ENCODE data around the gene PTH2. TPM values are rescaled to one million over a fixed set of nuclear protein-coding genes. Genes with fewer than 3 reads are reported as not detected.
"Not testable (repeated sequence)": the region's sequence is repeated elsewhere in the genome, so short reads cannot be mapped to it uniquely, and the experiment has no call there.

Gene PTH2
- not detected for total RNA-seq

- no peak for DNase-seq
These were observed at the start of gene PTH2 for GRCh38 chr19:49423071-49423984. Gene PTH2, minus strand, starts transcription at chr19:49423441. Its CDS starts 102 bp downstream, at chr19:49423339.

- DNase-seq = no peak
These were observed 49.7 kb upstream of the PTH2 start for GRCh38 chr19:49472936-49473335.

DNA sequence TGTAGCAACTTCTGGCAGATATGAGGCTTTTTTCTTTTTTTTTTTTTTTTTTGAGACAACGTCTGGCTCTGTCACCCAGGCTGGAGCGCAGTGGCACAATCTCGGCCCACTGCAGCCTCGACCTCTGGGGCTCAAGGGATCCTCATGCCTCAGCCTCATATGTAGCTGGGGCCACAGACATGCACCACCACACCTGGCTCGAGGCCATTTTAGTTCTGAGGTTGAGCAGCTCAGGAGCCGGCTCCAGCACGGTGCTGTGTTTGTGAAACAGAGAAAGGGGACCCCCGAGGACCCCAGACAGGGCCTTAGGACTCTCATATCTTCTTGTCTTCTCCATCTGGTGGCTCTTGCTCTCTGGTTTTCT, 47.4 kb upstream of the PTH2 start:
- DNase-seq = no peak

GRCh38 chr19:49469828-49470614, 46.8 kb upstream of the PTH2 start:
- DNase-seq = no peak

DNA sequence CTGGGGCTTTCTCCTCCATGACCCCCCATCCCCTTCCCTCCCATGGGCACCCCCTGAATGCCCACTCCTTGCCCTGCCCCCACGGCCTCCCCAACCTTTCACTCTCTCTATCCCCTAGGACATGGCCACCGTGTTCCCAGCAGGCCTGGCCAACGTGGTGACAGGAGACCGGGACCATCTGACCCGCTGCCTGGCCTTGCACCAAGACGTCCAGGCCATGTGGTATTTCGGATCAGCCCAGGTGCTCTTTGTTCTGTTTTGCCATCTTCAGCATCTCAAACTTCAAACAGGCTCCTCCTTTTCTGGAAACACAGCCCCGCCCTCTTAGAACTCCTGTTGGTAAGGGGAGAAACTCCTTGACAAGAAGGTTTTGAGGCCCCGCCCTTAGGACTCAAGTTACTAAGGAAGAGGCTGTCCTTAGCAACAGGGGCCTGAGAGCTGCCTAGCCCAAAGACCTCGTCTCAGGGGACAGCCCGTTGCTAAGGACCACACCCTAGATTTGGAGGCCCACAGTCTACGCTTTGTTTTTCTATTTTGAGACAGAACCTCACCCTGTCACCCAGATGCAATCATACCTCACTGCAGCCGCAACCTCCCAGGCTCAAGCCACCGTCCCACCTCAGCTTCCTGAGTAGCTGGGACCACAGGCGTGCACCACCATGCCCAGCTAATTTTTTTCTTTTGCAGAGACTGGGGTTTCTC, 45.7 kb upstream of the PTH2 start:
- DNase-seq = peak; percentile 93

- DNase-seq = no peak
These were observed 45.0 kb upstream of the PTH2 start for GRCh38 chr19:49468199-49468598.

- no peak for DNase-seq
These were observed 42.1 kb upstream of the PTH2 start for GRCh38 chr19:49465371-49465770.

- DNase-seq = no peak
These were observed 40.9 kb upstream of the PTH2 start for GRCh38 chr19:49463960-49464740.

DNA sequence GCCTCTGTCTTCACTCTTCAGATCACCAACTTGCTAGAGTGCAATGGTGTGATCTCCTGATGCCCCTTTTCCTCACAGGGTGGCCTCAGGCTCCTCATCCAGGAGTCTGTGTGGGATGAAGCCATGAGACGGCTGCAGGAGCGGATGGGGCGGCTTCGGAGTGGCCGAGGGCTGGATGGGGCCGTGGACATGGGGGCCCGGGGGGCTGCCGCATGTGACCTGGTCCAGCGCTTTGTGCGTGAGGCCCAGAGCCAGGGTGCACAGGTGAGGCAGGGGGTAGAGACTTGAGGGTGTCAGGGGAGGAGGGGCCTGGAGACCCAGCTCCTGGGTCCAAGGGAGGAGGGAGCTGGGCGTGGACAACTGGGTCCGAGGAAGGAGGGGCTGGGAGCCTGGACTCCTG, 39.3 kb upstream of the PTH2 start:
- no peak for DNase-seq

GRCh38 chr19:49461656-49462055, 38.4 kb upstream of the PTH2 start:
- no peak for DNase-seq

GRCh38 chr19:49461130-49461529, 37.9 kb upstream of the PTH2 start:
- DNase-seq = not testable (repeated sequence)

DNA sequence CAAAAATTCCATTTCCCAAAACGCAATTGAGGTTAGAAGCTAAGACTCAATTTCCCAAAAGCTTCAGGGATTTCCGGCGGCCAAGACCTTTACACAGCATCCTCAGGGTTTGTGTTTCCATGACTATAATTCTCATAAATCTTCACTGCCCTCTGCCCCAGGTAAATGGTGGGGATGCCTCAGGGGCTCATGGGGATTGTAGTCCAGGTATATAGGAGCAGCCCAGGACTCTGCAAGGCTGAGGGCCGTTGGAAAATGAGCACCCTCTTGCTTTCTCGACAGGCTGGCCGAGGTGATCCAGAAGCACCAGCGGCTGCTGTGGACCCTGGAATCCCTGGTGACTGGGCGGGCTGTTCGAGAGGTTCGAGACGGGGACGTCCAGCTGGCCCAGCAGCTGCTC, 36.1 kb upstream of the PTH2 start:
- DNase-seq = no peak

- no peak for DNase-seq
These were observed 35.3 kb upstream of the PTH2 start for GRCh38 chr19:49458567-49458903.

DNA sequence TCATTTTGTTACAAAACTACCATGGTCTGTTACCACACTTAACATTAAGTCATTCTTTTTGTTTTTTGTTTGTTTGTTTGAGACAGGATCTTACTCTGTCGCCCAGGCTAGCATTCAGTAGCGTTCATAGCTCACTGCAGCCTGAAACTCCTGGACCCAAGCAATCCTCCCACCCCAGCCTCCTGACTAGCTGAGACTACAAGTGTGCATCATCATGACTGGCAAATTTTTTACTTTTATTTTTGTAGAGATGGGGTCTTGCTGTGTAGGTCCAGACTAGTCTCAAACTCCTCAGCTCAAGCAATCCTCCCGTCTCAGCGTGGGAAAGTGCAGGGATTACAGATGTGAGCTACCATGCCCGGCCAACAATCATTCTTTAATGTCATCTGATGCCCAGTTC, 33.1 kb upstream of the PTH2 start:
- DNase-seq = no peak

GRCh38 chr19:49455773-49456172, 32.5 kb upstream of the PTH2 start:
- peak; percentile 61 for DNase-seq

- DNase-seq = no peak
These were observed 30.6 kb upstream of the PTH2 start for GRCh38 chr19:49453757-49454240.

- peak; percentile 99 for DNase-seq
These were observed 29.9 kb upstream of the PTH2 start, which contains the start of gene ALDH16A1 for GRCh38 chr19:49453013-49453756. Gene ALDH16A1, plus strand, starts transcription at chr19:49453225. Its CDS starts 107 bp downstream, at chr19:49453332.

GRCh38 chr19:49451430-49452181, 28.4 kb upstream of the PTH2 start, which contains the start of gene PIH1D1:
Gene PIH1D1, minus strand, starts transcription at chr19:49451814. Its CDS starts 240 bp downstream, at chr19:49451574.
- peak; percentile 99 for DNase-seq

GRCh38 chr19:49450405-49450804, 27.2 kb upstream of the PTH2 start:
- no peak for DNase-seq

DNA sequence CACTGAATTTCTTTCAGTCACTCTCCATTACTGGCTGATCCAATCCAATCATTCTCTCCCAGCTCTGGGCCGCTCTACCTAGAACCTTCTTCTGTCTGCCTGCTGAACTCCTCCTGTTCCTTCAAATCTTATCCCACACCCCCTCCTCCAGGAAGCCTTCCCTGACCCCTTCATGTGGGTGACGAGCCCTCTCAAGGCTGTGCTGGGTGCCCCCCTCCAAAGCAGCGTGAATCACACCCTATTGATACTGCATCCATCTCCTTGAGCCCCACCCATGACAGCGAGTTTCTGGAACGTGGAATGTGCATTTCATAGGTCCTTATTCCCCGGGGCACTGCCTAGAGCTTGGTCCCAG, 25.2 kb upstream of the PTH2 start:
- DNase-seq = no peak

All from tongue (tissue), 2 donors.